Activated naive CD8-positive, alpha-beta T cell treated with anti-CD3 and anti-CD28 coated beads, Interleukin-2, amount 10 ng/mL, durations not matched to agents 7 days and 5 days (primary cell): ENCODE data around the gene PRDM16. TPM values are rescaled to one million over a fixed set of nuclear protein-coding genes. Genes with fewer than 3 reads are reported as not detected.

ENCODE experiments used
- ATAC-seq: fragments of 150-1000 bp; cut with Tn5 transposase; one replicate; pipeline ENCODE4 v1.10.0; 2021; ENCODE audit warnings: low read depth, moderate library complexity
- POLR2A ChIA-PET: fragments of 350-600 bp; sonication (Branson Sonifier 250); formaldehyde crosslinking; loops from one replicate; lab custom pipeline; 2021; ENCODE audit warnings: antibody characterized with exemption; lab: Charles Lee
- DNase-seq: peaks from one replicate; pipeline ENCODE4 v3.0.0; 2021
- H3K27ac Mint-ChIP-seq: one replicate; pipeline ENCODE4 v1.8.0; 2022; ENCODE audit warnings: mild to moderate bottlenecking, mixed read lengths
- H3K27me3 Mint-ChIP-seq: one replicate; pipeline ENCODE4 v1.8.0; 2022; ENCODE audit warnings: mild to moderate bottlenecking, moderate library complexity, mixed read lengths
- H3K36me3 Mint-ChIP-seq: one replicate; pipeline ENCODE4 v1.8.0; 2021; ENCODE audit warnings: mild to moderate bottlenecking, mixed read lengths
- H3K4me1 Mint-ChIP-seq: one replicate; pipeline ENCODE4 v1.8.0; 2021; ENCODE audit warnings: mixed read lengths
- H3K4me3 Mint-ChIP-seq: one replicate; pipeline ENCODE4 v1.8.0; 2022; ENCODE audit warnings: mild to moderate bottlenecking, moderate library complexity, mixed read lengths
- H3K9me3 Mint-ChIP-seq: one replicate; pipeline ENCODE4 v1.8.0; 2021; ENCODE audit warnings: mixed read lengths
- total RNA-seq, 2 experiments: library from RNA; stranded (reverse); gene quantifications; one replicate each; pipeline ENCODE4 v1.2.3, GENCODE V29; 2021

PRDM16 gene
- total RNA-seq, 2 experiments from 2014 or later, result not detected

DNA sequence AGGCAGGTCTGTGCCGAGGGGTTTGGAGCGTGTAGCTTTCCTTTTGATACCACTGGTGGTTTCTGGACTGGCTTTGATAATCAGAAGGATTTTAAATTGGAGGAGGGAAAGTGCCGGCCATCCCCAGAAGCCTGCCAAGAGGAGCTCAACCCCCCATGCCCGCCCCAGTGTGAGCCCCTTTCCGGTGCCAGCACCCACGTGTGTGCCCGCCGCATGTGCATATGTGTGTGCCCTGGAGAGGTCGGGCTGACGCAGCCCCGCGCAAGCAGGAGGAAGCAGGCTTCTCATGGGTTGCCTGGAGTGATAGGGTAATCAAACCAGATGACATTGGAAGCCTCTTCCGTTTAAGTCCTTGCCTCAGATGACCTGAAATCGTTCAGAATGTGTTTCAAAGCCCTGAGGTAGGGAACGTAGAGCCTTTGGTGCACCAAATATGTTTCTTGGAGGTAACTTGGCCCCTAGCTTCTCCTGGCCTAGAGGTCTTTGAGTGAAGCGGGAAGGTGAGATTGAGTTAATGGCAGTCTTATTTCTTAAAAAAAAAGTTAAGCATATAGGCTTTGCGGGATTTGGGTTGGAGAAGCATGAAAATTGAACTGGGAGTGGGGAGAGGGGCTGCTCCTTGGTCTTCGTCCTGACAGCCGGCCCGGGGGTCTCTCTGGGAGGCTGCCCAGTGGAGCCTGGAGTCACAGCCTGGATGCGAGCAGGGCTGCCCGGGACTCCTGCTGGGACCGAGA lies 351.4 kb downstream of the PRDM16 start:
- DNase-seq (no peak), ATAC-seq (no peak)
- no peak overlapping the region for H3K27ac Mint-ChIP-seq
- H3K4me1 Mint-ChIP-seq, result peaks cover 6% of the 10 kb centered on the region
- H3K36me3 Mint-ChIP-seq, result no peaks in the 10 kb centered on the region
- H3K27me3 Mint-ChIP-seq, result no peaks in the 10 kb centered on the region
- H3K9me3 Mint-ChIP-seq, result no peaks in the 10 kb centered on the region
- POLR2A ChIA-PET, result no interaction called here
- no peak overlapping the region for H3K4me3 Mint-ChIP-seq

DNA sequence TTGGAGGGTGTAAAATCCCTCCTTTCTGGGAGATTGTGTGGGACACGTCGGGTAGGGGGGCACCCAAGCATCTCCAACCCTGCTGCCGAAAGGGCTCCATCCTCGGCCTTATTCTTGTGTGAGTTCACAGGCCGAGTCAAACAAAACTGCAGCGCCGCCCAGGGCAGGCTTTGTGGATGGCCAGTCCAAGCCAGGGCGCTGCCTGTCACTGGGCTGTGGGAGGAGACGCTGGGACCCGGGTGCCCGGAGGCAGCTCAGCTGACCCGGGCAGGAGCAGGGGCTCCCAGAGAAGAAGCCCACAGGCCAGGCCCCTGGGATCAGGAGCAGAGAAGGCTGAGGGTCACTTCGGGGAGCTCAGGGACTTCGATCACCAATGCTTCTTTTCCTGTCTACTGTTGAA lies 353.6 kb downstream of the PRDM16 start:
- H3K4me3 Mint-ChIP-seq, result no peak overlapping the region
- POLR2A ChIA-PET, result no interaction called here

DNA sequence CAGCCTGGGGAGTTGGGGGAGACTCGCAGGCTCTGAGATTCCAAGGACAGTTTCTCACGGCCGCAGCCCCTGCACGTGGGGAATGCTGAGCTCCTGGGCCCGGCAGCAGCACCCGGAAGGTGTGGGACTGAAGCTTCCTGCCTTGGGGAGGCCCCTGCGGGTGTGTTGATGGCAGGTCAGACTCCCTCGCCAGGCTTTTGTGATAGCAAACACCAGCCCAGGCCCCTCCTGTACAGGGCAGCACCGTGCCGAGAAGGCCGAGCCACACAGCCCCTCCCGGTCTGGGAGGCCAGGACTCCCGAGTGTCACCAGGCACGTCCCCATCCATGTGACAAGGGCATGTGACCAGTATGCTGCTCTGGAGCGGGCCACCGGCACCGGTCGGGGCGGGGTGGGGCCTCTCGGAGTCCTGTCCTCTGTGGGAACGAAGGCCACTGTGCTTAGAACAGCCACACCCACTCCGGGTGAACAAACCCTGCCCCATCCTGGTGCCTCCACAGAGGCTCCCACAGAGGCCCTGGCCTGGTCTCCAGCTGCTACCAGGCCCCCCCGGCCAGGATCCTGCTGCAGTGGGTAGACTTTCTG lies 354.3 kb downstream of the PRDM16 start:
- Mint-ChIP-seq H3K4me1 (peaks cover 6% of the 10 kb centered on the region), H3K4me3 (no peak overlapping the region), H3K27me3 (no peaks in the 10 kb centered on the region), H3K9me3 (no peaks in the 10 kb centered on the region), H3K36me3 (no peaks in the 10 kb centered on the region), H3K27ac (no peak overlapping the region)
- ATAC-seq (no peak), DNase-seq (no peak)
- POLR2A ChIA-PET, result no interaction called here

More for the DNA sequence above, 353.6 kb downstream of the PRDM16 start:
- no peaks in the 10 kb centered on the region for H3K36me3 Mint-ChIP-seq
- H3K9me3 Mint-ChIP-seq, result no peaks in the 10 kb centered on the region
- no peaks in the 10 kb centered on the region for H3K27me3 Mint-ChIP-seq
- DNase-seq (no peak), ATAC-seq (no peak)
- H3K27ac Mint-ChIP-seq, result no peak overlapping the region
- peaks cover 6% of the 10 kb centered on the region for H3K4me1 Mint-ChIP-seq

DNA sequence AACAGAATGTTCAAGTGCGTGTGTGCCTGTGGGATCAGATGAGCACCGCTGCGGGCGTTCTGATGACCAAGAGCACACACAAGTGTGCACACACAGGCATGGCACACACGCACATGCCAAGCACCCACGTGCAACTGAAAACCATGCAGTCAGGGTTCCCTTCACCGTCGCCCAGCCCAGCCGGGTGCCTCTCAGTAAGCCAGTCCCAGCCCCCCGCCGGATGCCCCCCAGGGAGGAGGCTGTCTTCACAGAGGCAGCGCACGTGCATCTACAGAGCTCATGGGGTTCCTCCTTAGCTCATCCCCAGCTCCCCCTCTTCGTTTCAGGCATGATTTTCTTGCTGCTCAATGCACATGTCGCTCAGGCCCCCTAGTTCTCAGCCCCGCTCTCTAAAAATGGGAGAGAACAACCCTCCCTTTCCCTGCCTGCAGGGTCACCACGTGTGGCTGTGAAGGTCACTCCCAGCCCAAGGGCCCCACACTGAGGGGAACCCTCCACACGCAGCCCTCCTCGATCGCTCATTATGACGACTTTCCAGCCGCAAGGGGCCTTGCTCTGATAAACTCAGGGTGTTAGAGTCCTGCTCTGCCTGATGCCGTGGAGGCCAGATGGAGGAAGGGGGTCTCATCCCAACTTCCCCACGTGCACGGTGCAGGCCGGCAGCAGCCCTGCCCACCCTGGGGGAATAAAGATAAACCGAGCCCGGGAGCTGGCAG lies 355.1 kb downstream of the PRDM16 start:
- peaks cover 6% of the 10 kb centered on the region for H3K4me1 Mint-ChIP-seq
- ATAC-seq (no peak), DNase-seq (no peak)
- no peaks in the 10 kb centered on the region for H3K36me3 Mint-ChIP-seq
- H3K27me3 Mint-ChIP-seq, result no peaks in the 10 kb centered on the region
- no peaks in the 10 kb centered on the region for H3K9me3 Mint-ChIP-seq
- POLR2A ChIA-PET, result no interaction called here
- no peak overlapping the region for H3K4me3 Mint-ChIP-seq
- no peak overlapping the region for H3K27ac Mint-ChIP-seq

DNA sequence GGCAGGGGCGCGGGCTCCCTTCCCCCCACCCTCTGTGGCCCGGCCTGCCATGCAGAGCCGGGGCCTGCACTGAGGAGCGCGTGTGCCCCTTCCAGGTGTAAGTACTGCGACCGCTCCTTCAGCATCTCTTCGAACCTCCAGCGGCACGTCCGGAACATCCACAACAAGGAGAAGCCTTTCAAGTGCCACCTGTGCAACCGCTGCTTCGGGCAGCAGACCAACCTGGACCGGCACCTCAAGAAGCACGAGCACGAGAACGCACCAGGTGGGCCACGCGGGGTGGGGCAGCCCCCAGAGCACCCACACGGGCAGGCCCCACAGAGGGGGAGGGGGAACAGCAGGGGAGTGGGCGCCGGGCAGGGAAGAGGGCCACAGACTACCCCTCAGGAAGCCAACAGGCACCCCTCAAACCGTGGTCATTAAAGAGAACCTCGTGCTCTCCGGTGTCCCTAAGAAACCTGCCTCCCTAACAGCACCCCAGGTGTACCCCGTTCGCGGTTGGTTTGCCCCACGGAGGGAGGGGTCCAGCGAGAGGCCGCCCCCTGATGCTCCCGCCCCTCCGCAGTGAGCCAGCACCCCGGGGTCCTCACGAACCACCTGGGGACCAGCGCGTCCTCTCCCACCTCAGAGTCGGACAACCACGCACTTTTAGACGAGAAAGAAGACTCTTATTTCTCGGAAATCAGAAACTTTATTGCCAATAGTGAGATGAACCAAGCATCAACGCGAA lies 356.6 kb downstream of the PRDM16 start:
- Mint-ChIP-seq H3K9me3 (no peaks in the 10 kb centered on the region), H3K4me3 (no peak overlapping the region), H3K4me1 (peaks cover 6% of the 10 kb centered on the region), H3K27me3 (no peaks in the 10 kb centered on the region), H3K36me3 (no peaks in the 10 kb centered on the region), H3K27ac (no peak overlapping the region)
- DNase-seq (no peak), ATAC-seq (no peak)
- POLR2A ChIA-PET, result no interaction called here

DNA sequence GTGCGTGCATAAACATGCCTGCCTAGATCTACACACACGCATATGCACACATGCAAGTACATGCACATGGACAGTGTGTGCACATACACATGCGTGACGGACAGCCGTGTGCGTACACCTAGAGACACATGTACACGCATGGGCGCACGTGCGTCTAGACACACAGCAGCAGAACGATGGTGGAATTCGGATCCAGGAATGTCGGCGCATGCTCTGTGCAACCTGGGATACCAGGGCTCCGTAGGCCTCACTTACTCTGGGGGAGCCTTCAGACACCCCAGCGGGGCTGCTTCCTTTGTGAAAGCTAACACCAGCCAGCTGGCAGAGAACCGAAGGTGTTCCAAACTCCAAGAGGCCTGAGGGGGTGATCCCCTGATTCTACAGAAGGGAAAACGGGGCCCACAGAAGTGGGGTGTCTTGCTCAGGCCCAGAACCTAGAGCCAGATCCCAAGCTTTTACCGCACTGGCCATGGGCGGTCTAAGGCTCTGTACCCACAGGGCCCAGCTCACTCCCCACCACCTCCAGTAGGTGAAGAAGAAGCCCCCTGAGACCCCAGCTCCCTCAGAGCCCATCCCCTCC lies 358.0 kb downstream of the PRDM16 start:
- H3K9me3 Mint-ChIP-seq, result no peaks in the 10 kb centered on the region
- no peaks in the 10 kb centered on the region for H3K36me3 Mint-ChIP-seq
- no peak overlapping the region for H3K27ac Mint-ChIP-seq
- DNase-seq (no peak), ATAC-seq (no peak)
- H3K4me3 Mint-ChIP-seq, result no peak overlapping the region
- H3K4me1 Mint-ChIP-seq, result peaks cover under 1% of the 10 kb centered on the region
- POLR2A ChIA-PET, result no interaction called here
- H3K27me3 Mint-ChIP-seq, result no peaks in the 10 kb centered on the region

DNA sequence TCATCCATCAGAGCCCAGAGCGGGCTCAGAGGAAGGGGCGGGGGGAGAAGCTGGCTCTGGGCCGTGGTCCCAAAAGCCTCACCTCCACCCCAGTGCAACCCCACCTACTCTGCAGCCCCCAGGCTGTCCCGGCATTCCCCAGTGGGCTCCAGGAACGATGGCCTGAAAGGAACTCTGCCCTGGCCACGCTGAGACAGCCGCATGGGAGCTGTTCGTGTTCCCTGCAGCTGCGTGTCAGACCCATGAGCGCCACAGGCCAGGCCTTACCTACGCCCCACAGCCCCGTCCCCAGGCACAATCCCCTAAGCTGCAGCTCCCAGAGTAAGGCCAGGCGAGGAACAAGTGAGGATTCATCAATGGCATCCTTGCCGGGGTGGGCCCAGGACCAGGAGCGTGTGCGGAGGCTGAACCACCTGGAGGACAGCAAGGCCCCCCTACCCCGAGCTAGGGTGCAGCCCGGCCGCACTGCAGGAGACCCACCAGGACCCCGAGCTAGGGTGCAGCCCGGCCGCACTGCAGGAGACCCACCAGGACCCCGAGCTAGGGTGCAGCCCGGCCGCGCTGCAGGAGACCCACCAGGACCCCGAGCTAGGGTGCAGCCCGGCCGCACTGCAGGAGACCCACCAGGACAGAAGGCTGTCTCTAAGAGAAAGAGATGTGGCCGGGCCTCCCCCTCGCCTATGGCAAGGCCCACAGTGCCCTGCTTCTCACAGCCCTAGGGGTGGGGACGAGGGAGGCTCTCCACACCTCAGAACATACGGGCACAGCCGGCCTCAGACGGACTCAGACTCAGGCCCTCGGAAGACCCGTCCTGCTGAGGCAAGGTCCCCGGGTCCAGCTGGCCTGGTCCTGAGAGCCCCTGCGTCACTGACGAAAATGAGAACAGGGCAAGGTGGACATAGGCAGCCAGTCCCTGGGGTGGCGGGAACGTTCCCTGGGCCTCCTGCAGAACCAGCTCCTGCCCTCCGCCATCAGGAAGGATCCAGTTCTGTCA lies 359.0 kb downstream of the PRDM16 start:
- Mint-ChIP-seq H3K9me3 (no peaks in the 10 kb centered on the region), H3K4me3 (no peak overlapping the region), H3K27ac (no peak overlapping the region), H3K36me3 (no peaks in the 10 kb centered on the region), H3K27me3 (no peaks in the 10 kb centered on the region), H3K4me1 (no peaks in the 10 kb centered on the region)
- POLR2A ChIA-PET, result no interaction called here
- DNase-seq (no peak), ATAC-seq (no peak)

DNA sequence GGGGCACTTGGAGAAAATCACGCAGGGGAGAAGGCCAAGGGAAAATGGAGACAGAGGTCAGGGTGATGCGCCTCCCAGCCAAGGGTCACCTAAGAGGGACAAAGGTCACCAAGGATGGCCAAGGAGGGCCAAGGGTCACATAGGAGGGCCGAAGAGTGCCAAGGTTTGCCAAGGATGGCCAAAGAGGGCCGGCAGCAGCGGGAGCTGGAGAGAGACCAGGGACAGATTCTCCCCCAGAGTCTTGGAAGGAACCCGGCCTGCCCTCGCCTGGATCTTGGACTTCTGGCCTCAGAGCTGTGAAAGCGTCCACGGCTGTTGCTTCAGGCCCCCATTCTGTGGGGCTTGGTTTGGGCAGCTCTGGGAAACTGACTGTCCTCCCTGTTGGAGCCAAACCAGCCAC lies 359.9 kb downstream of the PRDM16 start:
- H3K4me3 Mint-ChIP-seq, result no peak overlapping the region
- no peaks in the 10 kb centered on the region for H3K4me1 Mint-ChIP-seq
- H3K27me3 Mint-ChIP-seq, result no peaks in the 10 kb centered on the region
- H3K27ac Mint-ChIP-seq, result no peak overlapping the region
- POLR2A ChIA-PET, result no interaction called here
- H3K9me3 Mint-ChIP-seq, result no peaks in the 10 kb centered on the region
- DNase-seq (no peak), ATAC-seq (no peak)
- no peaks in the 10 kb centered on the region for H3K36me3 Mint-ChIP-seq

DNA sequence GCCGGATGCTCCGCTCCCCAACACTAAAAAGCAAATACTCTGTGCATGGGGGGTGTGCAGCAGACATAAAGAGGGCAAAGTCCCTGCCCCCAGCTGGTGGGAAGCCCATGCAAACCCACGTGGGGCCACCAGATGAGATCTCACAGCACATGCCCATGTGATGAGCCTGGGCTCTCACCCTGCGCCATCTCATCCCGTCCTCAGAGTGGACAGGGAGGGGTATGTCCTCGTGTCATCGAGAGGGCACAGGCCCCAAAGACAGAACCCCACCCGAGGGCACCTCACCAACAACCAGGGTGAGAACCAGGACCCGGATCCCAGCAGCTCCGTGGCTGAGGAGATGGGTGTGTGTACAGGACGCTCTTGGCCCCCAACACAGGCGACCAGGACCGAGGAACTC lies 360.3 kb downstream of the PRDM16 start:
- POLR2A ChIA-PET, result no interaction called here
- ATAC-seq, result no peak
- Mint-ChIP-seq H3K27me3 (no peaks in the 10 kb centered on the region), H3K9me3 (no peaks in the 10 kb centered on the region), H3K36me3 (no peaks in the 10 kb centered on the region), H3K4me1 (no peaks in the 10 kb centered on the region), H3K4me3 (no peak overlapping the region), H3K27ac (no peak overlapping the region)
- DNase-seq, result no peak

DNA sequence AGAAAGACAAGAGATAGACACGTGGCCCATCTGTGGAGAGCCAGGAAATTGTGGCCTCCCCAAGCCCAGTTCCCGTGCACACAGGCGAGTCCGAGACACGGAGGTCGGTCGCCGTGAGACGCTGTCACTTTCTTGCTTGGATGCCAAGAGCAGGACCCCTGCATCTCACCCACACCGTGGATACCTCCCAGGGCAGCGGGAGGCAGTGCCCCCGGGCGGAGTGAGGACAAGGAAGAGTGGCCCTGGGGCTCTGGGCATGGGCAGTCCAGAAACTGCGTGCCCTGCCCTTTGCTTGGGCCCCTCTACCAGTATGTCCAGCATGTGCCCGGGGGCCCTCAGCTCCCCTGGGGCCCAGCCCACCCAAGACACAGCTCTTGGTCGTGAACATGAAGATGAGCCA lies 360.8 kb downstream of the PRDM16 start:
- DNase-seq (no peak), ATAC-seq (no peak)
- H3K27ac Mint-ChIP-seq, result no peak overlapping the region
- no peaks in the 10 kb centered on the region for H3K27me3 Mint-ChIP-seq
- POLR2A ChIA-PET, result no interaction called here
- H3K4me1 Mint-ChIP-seq, result no peaks in the 10 kb centered on the region
- H3K4me3 Mint-ChIP-seq, result no peak overlapping the region
- no peaks in the 10 kb centered on the region for H3K36me3 Mint-ChIP-seq
- H3K9me3 Mint-ChIP-seq, result no peaks in the 10 kb centered on the region

DNA sequence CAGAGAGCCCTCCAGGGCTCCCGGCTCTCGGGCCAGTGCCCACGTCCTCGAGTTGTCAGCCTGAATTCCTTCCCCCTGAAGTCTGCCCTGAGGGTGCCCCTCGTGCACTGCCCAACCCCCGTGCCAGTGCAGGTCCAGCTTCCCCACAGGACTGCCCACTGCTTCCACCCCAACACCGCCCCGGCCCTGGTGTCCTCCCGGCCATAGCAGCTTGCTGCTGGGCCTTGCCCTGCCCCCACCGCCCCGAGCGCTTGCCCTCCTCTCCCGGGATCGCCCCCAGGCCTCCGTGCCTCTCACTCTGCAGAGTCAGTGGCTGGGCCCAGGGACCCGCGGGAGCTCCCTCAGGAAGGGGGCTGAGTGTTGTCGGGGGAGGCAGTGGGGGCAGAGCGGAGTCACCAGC lies 361.4 kb downstream of the PRDM16 start:
- no peak for ATAC-seq
- H3K4me3 Mint-ChIP-seq, result no peak overlapping the region
- no peak overlapping the region for H3K27ac Mint-ChIP-seq
- H3K4me1 Mint-ChIP-seq, result no peaks in the 10 kb centered on the region
- no peak for DNase-seq
- no peaks in the 10 kb centered on the region for H3K36me3 Mint-ChIP-seq
- POLR2A ChIA-PET, result no interaction called here
- H3K27me3 Mint-ChIP-seq, result no peaks in the 10 kb centered on the region
- H3K9me3 Mint-ChIP-seq, result no peaks in the 10 kb centered on the region

DNA sequence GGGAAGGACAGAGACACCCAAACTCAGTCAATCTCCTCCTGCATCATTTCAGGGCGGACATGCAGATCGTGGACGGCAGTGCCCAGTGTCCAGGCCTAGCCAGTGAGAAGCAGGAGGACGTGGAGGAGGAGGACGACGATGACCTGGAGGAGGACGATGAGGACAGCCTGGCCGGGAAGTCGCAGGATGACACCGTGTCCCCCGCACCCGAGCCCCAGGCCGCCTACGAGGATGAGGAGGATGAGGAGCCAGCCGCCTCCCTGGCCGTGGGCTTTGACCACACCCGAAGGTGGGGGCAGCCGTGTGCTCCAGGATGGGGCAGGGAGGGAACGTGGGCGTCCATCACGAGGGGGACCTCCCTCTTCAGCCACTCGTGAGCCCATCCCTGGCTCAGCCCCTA lies 361.8 kb downstream of the PRDM16 start:
- no peaks in the 10 kb centered on the region for H3K27me3 Mint-ChIP-seq
- ATAC-seq (no peak), DNase-seq (no peak)
- H3K36me3 Mint-ChIP-seq, result no peaks in the 10 kb centered on the region
- no peaks in the 10 kb centered on the region for H3K4me1 Mint-ChIP-seq
- H3K27ac Mint-ChIP-seq, result no peak overlapping the region
- H3K9me3 Mint-ChIP-seq, result no peaks in the 10 kb centered on the region
- H3K4me3 Mint-ChIP-seq, result no peak overlapping the region
- POLR2A ChIA-PET, result no interaction called here
